Endothelial cell (in vitro differentiated cells): Measurements from ENCODE around the gene UPF3A. TPM values are rescaled to one million over a fixed set of nuclear protein-coding genes. Genes with fewer than 3 reads are reported as not detected.
"Not testable (repeated sequence)": the region's sequence is repeated elsewhere in the genome, so short reads cannot be mapped to it uniquely, and the experiment has no call there.

ENCODE experiments used
- DNase-seq: peaks from one replicate; pipeline ENCODE4 v3.0.0; 2021; ENCODE audit warnings: low spot score
- H3K27ac Mint-ChIP-seq: one replicate; pipeline ENCODE4 v1.8.0; 2021; ENCODE audit warnings: mixed read lengths, inconsistent platforms; ENCODE audit not compliant: unreplicated experiment
- H3K27me3 Mint-ChIP-seq: one replicate; pipeline ENCODE4 v1.8.0; 2021; ENCODE audit warnings: mild to moderate bottlenecking, moderate library complexity, mixed read lengths, inconsistent platforms; ENCODE audit not compliant: unreplicated experiment
- H3K36me3 Mint-ChIP-seq: one replicate; pipeline ENCODE4 v1.8.0; 2021; ENCODE audit warnings: mild to moderate bottlenecking, low read depth, mixed read lengths, inconsistent platforms; ENCODE audit not compliant: unreplicated experiment
- H3K4me1 Mint-ChIP-seq: one replicate; pipeline ENCODE4 v1.8.0; 2021; ENCODE audit warnings: mild to moderate bottlenecking, mixed read lengths, inconsistent platforms; ENCODE audit not compliant: unreplicated experiment
- H3K4me3 Mint-ChIP-seq: one replicate; pipeline ENCODE4 v1.8.0; 2021; ENCODE audit warnings: mild to moderate bottlenecking, mixed read lengths, inconsistent platforms; ENCODE audit not compliant: unreplicated experiment
- H3K9me3 Mint-ChIP-seq: one replicate; pipeline ENCODE4 v1.8.0; 2021; ENCODE audit warnings: mixed read lengths, inconsistent platforms; ENCODE audit not compliant: unreplicated experiment
- total RNA-seq: library from RNA; stranded (reverse); fragmentation: NEBNext Ultra II Directional; extraction: Animal tissue kit (Norgen Biotek cat#: 25700); gene quantifications from one replicate; pipeline ENCODE4 v1.2.1, GENCODE V29; 2021; ENCODE audit not compliant: unreplicated experiment
- TF ChIP-seq, protein P1 (sequence below): fragments of 200-600 bp; sonication (generic); IDR thresholded peaks from one replicate; pipeline ENCODE4 v1.5.0; 2021; ENCODE audit warnings: antibody characterized with exemption; ENCODE audit not compliant: unreplicated experiment

Gene UPF3A
- total RNA-seq, 1 donor from 2014 or later: 61.6 TPM

DNA sequence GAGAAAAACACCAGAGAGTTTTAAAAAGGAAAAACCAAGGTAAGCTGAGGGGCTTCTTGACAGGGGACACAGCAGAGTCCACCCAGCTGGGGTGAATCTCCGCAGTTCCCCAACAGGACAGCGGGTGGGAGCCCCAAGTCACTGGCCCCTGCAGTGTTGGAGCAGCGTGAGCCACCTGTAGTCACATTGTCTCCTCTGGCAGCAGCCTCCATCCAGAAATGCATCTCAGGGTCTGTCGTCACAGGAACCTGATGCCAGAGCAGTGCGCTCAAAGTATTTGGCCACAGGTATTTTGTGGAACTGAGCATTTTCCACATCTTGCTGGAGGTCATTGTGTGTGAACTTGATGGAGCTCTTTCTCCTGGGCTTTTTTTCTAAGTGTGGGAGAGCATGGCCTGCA, 57.6 kb downstream of the UPF3A start:
- Mint-ChIP-seq H3K27me3 (no peaks in the 10 kb centered on the region), H3K4me3 (no peak overlapping the region), H3K27ac (no peak overlapping the region), H3K9me3 (no peaks in the 10 kb centered on the region), H3K4me1 (no peaks in the 10 kb centered on the region), H3K36me3 (no peaks in the 10 kb centered on the region)
- no peak for DNase-seq
- TF ChIP-seq, protein P1, sequence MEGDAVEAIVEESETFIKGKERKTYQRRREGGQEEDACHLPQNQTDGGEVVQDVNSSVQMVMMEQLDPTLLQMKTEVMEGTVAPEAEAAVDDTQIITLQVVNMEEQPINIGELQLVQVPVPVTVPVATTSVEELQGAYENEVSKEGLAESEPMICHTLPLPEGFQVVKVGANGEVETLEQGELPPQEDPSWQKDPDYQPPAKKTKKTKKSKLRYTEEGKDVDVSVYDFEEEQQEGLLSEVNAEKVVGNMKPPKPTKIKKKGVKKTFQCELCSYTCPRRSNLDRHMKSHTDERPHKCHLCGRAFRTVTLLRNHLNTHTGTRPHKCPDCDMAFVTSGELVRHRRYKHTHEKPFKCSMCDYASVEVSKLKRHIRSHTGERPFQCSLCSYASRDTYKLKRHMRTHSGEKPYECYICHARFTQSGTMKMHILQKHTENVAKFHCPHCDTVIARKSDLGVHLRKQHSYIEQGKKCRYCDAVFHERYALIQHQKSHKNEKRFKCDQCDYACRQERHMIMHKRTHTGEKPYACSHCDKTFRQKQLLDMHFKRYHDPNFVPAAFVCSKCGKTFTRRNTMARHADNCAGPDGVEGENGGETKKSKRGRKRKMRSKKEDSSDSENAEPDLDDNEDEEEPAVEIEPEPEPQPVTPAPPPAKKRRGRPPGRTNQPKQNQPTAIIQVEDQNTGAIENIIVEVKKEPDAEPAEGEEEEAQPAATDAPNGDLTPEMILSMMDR: no peak

DNA sequence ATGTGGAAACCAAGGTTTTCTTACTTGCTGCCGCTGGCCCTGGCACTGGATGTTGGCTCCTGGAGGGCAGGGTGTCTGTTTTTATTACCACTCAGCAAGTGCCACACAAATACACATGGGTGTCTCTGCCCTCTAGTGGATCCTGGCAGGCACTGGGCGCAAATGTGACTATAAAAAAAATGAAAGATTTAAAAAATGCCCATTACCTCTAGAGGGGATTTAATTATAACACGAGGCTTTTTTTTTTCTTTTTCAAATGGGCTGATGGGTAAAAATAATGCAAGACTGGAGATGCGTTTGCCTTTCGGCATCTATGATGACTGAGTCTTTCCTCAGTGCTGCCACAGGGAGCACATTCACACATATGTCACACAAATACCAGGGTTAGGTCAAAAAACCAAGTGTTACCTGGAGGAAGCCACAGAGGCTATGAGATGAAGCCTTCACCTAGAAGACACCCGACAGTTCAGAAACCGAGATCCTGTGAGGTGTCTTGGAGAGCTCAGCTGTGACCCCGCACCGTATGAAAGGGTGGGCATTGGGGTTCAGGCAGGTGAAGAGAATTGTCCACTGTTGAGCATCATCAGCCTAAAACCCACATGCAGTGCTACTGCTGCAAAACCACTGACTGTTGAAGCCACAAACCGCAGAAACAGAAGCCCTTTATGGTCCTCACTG, 58.6 kb downstream of the UPF3A start:
- no peaks in the 10 kb centered on the region for H3K9me3 Mint-ChIP-seq
- H3K27ac Mint-ChIP-seq: no peak overlapping the region
- H3K4me3 Mint-ChIP-seq: no peak overlapping the region
- no peaks in the 10 kb centered on the region for H3K36me3 Mint-ChIP-seq
- no peaks in the 10 kb centered on the region for H3K4me1 Mint-ChIP-seq
- DNase-seq: no peak
- no peaks in the 10 kb centered on the region for H3K27me3 Mint-ChIP-seq
- TF ChIP-seq, protein P1: peak; percentile 36

DNA sequence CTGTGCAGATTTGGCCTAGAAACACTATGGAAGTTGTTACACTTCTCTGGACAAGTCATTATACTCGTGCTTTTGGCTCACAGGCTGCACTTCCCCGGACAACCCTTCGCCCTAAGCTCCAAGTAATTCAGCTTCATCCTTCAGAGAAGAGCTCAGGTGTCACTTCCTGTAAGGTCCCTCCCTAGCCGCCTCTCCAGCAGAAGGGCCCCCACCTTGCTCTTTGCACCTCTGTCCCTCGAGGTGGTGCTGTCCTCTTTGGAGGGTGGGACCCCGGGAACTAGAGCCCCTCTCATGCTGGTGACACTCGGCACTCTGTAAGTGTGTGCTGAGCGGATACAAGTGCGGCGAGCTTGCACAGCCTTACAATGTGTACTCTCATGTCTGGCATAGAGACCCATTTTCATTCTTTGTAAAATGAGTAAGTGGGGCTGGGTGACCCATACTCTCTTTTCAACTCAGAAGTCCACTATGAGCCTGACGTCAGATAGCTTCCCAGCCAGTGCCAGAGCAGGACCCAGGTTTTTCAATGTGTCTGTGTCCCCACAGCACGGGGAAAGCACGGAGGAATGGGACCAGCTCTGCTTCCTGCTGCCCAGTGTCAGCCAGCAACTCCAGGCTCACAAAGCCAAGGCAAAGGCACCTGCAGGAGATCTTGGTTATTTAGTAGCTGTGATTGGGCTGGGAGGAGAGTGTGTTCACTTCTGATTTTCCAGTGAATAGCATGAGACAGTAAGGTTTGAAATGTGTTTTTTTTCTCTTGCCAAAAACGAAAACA, 59.8 kb downstream of the UPF3A start:
- no peak for DNase-seq
- H3K27me3 Mint-ChIP-seq: no peaks in the 10 kb centered on the region
- no peak overlapping the region for H3K27ac Mint-ChIP-seq
- no peaks in the 10 kb centered on the region for H3K4me1 Mint-ChIP-seq
- no peak overlapping the region for H3K4me3 Mint-ChIP-seq
- TF ChIP-seq, protein P1: no peak
- no peaks in the 10 kb centered on the region for H3K36me3 Mint-ChIP-seq
- H3K9me3 Mint-ChIP-seq: no peaks in the 10 kb centered on the region

DNA sequence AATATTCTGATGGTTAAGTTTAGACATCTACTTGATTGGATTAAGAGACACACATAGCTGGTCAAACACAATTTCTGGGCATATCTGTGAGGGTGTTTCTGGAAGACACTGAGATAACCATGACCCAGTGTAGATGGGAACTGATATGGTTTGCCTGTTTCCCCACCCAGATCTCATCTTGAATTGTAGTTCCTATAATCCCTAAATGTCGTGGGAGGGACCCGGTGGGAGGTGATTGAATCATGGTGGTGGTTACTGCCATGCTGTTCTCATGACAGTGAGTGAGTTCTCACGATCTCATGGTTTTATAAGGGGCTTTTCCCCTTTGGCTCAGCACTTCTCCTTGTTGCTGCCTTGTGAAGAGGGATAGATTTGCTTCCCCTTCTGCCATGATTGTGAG, 65.9 kb downstream of the UPF3A start:
- H3K4me1 Mint-ChIP-seq, H3K36me3 Mint-ChIP-seq, H3K9me3 Mint-ChIP-seq, H3K27ac Mint-ChIP-seq, H3K4me3 Mint-ChIP-seq, DNase-seq, H3K27me3 Mint-ChIP-seq: not testable (repeated sequence)

DNA sequence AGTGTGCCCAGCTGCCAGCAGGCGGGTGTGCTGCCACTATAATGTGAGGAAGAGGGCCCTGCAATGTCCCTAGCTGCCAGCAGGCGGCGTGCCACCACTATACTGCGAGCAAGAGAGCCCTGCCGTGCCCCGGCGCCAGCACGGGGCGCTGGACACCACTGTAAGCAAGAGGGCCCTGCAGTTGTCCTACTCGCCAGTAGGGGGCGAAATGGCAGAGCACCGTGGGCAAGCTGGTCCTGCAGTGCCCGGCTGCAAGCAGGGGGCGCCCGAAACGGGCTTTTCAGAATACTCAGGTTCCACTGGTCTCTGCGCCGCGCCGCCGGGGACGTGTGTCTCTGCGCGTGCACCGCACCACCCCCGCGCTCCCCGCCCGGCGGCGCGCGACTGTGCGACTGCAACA, 71.4 kb downstream of the UPF3A start:
- TF ChIP-seq, protein P1: peak; percentile 58
- H3K27me3 Mint-ChIP-seq, DNase-seq, H3K9me3 Mint-ChIP-seq, H3K4me3 Mint-ChIP-seq, H3K27ac Mint-ChIP-seq, H3K36me3 Mint-ChIP-seq, H3K4me1 Mint-ChIP-seq: not testable (repeated sequence)

DNA sequence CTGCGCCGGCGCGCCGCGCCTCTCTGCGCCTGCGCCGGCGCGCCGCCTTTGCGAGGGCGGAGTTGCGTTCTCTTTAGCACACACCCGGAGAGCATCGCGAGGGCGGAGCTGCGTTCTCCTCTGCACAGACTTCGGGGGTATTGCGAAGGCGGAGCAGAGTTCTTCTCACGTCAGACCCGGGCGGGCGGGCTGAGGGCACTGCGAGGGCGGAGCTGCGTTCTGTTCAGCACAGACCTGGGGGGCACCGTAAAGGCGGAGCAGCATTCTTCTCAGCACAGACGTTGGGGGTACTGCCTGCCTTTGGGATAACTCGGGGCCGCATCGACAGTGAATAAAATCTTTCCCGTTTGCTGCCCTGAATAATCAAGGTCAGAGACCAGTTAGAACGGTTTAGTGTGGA, 72.0 kb downstream of the UPF3A start:
- not testable (repeated sequence) for H3K4me1 Mint-ChIP-seq, H3K27me3 Mint-ChIP-seq, H3K4me3 Mint-ChIP-seq, H3K27ac Mint-ChIP-seq, H3K36me3 Mint-ChIP-seq, DNase-seq, H3K9me3 Mint-ChIP-seq
